Stimulated activated CD4-positive, alpha-beta T cell treated with anti-CD3 and anti-CD28 coated beads, Interleukin-4, amount 100 ng/mL, for 1 hour (primary cell): ENCODE results near the gene FMNL2.

Experiments
- DNase-seq: peaks from one replicate; pipeline ENCODE4 v3.0.0-alpha.2; 2020

FMNL2 gene

DNA sequence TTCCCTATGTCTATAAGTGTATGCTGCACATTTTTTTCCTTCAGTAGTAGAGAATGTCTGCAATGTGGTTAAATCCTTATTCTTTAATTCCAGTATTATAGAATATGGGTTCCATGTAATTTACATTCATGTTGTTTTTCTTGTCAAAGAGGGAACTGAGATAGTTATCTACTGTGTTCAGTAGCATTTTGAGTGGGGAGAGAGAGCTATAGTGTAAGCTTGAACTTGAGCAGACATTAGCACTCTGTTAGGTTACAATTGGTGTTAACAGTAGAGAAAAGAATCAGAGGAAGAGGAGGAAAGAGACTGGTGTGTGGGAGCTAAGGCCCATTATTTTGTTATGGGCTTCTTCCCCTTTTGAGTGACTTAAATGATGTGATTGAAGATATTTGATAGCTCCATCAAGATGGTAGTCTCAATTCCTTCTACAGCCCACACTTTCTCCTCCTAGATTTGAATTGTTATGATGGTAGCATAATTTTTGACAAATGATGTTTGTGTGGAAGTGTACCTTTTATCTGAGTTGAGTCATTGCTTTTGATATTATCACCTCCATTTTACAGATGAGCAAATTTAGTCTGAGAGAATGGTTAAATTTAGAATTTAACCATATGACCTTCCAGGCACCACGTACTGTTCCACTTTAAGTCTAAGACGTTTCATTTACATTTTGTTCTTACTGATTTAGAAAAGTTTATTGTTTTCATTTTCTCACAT is 71.3 kb downstream of the FMNL2 start:
- DNase-seq: no peak

DNA sequence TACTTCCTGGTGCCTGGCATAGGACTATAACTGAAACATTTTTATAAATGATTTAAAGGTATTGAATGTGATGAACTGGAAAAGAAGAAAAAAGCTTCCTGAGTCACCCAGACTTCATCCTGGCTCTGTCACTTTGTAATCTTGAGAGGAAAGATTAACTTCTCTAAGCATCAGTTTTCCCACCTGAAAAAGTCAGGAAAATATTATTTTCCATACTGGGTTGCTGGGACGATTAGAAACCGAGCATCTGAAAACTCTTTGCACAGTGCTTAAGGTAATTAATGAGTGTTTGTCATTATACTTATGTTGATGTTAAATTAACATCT is 71.8 kb downstream of the FMNL2 start:
- DNase-seq: no peak

DNA sequence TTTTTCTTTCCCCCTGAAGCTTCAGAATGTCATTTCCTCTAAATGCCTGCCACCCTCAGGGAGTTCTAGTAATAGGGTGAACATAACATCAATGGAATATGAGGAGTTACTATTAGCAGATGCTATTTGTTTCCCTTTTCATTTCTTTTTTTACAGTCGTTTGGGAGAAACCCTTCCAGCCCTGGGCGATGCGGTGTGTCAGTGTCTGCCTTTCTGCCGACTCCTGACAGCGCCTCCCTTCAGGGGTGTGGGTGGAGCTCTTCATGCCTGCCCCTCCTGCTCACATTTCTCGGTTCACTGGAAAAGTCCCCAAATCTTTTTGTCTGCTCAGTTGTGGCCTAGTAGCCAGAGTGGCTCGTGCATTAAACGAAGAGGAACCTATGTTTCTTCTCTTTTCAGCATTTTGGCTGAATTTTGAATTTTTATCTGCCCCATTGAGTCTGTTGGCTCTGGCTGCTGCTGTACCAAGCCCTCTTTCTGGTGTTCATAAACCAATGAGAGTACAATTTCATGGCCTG is 72.3 kb downstream of the FMNL2 start:
- peak; percentile 9 for DNase-seq

DNA sequence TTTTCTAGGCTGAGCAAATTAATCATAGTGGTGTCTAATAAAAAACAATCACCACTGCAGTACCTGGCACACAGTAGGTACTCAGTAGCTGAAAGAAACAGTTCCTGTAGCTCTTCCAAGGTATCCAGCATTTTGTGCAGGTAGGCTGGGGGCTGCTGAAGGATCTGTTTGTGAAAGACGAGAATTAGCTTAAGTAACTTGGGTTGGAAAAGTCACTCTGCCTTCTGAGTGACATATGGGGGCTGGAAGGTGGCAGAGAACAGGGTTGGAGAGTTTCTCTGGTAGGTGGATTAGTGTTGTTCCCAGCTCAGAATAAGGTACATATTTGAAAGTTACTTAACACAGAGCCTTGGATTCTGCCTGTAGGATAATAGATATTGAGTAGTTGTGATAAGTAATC is 72.8 kb downstream of the FMNL2 start:
- no peak for DNase-seq

DNA sequence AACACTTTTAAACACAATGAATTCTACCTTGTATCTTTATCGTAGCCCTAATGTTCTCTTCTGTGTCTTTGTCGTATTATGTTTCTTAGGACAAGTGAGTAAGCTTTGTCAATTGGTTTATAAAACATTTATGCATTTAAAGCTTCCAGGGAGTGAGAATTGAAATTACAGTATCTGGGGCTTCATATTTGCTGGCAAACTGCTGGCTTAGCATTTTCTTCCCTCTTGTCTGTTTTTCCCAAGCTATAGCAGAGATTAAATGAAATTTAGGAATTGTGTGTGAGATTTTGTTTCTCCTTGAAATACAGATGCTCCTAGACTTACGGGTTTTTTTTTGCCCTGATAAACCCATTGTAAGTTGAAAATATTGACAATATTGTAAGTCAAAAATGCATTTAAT is 73.3 kb downstream of the FMNL2 start:
- no peak for DNase-seq

DNA sequence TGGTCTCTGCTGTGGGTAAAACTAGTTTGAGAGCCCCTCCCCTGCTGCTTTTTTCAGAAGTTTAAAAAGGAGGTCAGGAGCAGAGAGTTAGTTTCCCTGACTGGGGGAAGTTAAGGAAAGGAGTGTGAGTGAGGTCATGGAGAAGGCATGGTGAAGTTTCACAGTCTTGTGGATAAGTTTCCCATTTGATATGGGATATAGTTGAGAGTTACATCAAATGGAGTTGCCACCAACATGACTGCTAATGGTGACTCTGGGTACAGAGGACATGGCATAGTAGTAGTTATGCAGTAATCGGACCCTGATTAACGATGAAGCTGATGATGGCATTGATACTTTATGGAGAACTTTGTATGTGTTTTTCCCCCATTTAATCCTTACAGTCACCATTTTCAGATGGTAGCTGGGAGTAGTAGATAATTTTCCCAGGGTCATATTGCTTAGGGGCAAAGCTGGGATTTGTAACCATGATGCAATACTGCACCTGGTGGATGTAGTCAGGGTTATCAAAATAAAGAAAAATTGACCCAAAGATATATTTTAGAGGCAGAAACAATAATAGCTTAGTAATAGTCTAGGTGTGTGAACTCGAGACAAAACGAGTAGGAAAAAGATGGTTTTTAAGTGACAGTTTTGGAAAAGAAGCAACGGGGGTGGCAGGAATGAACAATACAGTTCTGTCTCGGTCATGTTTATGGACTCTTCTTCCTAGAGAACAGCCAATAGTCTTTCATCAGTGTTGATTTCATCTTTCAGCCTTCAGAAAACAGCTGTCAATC is 74.6 kb downstream of the FMNL2 start:
- no peak for DNase-seq

DNA sequence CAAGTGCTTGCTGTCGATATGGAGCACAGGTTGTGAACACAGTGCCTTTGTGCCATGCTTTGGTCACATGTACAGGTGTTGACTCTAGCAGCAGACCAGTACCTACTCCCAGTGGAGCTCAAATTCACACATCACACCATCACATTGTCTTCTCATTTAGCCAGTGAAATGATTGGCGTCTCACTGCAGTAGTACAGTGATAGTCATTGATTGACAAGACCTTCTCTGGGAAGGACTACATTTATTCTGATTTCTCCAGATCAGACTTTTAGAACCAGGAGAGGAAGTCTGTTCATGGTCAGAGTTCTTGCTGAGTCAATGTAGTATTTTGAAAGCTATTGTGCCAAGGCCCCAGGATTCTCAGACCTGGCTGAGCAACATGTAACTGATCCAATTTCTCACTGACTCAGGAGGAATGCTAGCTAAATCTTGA is 75.2 kb downstream of the FMNL2 start:
- DNase-seq: no peak

DNA sequence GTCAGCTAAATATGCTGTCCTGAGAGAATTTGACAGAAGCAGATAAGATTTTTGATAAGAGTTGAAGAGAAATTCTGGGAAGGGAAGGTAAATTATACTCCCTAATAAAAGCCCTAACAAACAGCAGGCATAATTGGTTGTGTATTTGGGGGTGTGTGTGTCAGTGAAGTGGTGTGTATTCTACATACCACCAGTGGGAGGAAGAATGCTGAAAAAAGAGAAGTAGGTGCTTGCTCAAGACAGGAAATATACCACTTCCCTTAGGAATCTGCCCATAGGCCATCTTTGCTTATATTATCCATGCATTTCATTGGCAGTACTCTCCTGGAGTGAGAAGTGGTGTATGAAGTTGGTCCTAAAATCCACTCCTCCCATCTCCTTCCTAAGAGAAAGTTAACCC is 76.2 kb downstream of the FMNL2 start:
- no peak for DNase-seq

DNA sequence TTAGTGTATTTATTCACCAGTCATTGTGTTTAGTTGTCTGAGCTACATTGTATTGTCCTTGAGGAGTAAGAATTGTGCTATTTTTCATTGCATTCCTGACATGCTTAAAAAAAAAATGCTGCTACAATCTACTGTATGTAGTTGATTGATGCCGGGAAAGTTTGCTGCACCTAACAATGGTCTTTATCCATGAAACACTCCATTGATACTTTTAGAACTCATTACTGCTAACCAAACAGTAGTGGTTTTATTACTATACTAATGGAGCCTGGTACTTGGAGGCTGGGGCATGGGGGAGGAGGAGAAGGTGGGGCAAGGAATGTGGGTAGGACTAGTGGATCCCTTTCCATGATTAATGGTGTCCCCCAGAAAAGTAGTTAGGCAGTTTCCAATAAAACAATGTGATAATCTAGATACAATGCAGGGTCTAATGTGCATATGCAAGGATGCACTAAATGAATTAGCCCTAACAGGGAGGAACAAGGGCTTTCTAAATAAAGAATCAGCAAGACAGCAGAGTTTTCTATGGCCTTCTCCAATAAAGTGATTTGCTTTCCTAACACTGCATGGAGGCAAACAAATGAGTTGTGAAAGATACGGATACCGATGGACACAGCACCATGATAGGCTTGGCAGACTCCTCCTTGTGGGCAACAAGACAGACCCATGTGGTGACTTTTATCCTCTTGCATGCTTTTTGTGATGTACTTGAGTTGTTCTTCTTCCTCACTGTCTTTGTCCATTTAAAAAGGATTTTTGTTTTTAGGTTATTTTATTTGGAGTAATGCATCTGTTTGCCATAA is 78.5 kb downstream of the FMNL2 start:
- no peak for DNase-seq

DNA sequence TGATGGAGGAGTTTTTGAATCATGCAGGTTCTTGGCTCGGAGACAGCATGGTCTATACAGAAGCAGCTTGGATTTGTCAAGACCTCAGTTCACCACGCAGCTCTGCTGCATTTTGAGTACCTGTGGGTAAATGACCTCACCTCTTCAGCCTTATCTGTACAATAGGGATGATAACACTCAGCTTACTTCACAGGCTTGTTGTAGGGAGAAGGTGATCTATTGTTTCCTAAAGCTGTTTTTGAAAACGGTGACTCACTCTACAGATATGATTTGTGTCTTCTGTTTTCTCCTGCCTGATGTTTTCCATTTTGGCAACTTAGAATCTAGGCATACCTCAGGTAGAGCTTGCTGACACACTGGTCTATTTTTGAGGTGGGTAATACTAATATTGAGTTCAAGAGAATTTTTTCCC is 80.3 kb downstream of the FMNL2 start:
- peak; percentile 2 for DNase-seq

DNA sequence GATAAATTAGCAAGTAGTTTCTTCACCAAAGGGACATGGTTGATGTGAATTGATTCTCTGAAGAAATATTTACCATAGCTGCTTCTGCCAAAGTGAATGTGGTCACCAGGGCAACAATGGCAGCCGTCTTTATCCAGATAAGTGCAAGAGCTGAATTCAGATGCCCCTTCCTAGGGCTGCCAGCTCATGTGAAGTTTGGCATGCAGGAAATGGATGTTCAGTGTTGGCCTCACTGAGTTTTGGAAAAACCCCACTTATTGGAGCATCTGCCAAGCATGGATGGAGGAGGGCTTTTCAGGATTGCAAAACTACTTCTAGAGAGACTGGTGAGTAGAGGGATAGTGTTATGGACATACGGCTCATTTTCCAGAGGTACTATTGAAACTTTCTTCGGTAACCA is 80.8 kb downstream of the FMNL2 start:
- DNase-seq: no peak

DNA sequence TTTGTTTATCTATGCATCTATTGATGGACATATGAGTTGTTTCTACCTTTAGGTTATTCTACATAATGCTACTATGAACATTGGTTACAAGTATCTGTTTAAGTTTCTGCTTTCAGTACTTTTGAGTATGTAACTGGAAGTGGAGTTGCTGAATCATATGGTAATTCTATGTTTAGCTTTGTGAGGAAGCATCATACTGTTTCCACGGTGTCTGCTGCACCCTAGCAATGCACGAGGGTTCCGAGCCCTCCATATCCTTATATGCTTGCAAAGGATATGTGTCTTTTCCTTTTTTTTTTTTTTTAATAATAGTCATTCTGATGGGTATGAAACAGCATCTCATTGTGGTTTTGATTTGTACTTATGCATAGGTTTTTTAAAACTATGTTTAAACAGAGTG is 83.7 kb downstream of the FMNL2 start:
- DNase-seq: no peak

DNA sequence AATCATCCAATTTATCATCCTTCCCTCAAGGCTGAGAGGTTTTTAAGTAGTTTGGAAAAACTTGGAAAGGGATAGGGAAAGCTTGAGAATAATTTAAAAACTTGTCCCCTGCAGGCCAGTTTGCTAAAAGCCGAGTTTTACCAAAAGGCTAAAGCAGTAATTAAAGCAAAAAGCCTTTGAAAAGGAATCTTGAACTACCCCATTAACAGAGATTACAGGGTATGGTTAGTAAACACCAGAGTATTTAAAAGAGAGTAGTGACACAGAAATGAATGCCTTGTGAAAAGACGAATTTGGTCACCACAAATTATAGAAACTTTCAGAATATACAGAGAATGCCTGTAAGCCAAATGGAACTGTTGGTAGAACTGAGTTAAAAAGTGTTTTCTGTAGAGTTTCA is 85.0 kb downstream of the FMNL2 start:
- DNase-seq: no peak

DNA sequence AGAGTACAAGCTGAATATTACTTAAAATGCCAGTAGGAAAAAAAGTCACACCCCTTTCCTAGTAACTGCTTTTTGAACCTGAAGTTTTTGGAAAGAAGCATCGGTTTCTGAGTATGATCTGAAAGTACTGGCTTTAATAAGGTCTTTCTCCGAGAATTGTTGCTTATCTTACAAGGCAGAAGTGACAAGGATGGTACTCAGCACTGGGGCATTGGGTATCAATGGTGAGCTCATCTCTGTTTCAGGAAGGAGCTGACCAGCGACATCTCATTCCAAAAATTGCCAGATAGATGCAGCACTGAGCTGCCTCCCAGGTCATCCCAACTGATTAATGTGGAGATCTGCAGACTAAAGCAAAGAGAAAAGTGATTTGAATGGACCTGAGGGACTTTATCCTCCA is 85.4 kb downstream of the FMNL2 start:
- no peak for DNase-seq

DNA sequence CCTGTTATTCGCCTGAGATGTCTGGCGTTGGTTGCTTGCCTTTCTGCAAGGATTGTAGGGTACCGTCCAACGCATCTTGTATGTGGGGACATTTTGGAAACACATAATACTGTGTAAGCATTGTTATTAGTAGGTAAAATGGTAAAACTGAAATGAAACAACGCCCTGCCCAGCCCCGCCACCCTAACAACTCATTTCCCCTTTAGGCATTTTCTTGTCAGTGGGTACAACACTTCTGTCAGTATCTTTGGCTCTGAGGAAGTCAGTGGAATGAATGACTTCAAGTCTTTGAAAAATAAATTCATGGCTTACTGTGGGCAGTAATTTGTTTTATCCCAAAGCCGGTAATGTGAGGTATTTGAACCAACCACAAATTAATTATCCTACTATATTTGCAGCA is 86.0 kb downstream of the FMNL2 start:
- DNase-seq: no peak

DNA sequence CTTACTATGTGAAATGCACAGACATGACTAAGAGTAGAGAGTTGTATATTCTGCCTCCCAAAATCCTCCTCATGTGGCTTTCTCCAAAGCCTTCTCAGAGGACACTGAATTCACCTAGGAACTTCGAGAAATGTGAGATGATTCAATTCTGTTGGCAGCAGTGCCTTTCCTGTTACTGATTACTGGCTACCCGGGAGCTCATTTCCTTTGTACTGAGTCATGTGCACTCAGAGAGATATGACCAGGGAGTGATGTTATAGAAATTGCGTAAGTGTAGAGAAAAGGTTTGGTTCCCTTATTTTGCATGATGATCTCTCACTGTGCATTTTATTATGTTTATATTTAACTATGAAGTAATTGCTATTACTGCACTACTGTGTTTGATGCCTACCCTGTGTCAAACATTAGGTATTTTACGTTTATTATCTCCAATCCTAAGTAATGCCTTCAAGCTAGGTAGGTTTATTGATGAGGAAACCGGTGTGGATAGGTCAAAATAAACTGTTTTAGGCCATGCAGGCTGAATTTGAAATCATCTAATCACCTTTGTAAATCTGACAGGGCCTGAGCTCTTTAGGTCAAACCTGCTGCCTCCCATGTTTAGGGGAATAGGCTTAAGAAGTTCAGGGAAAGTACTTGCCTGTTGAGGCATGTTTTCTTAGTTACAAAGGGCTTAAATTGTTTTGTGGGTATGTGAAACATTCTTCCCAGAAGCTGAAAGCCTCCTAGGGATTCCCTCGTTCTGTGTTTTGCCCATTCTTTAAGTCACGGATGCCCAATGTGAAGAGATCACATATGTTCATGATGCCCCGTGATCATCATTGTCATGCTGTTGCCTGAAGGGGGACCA is 86.8 kb downstream of the FMNL2 start:
- DNase-seq: no peak

DNA sequence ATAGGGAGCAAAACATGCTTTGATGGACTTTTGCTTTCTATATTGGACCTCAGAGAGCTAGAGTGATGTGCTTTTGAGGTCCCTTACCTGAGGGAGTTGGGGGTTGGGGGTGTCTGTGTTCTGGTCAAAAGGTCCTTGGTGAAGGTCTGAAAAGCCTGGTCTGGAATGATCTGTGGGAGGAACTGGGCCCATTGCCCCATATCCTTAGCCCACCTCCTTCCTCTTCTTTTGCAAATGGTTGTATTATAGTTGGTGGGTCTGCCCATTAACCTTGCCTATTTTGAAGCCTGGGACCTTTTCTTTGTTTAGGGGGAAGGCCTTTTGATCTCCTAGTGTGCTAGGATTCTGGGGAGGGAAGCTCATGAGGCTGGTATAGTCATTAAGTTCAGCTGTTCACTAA is 88.7 kb downstream of the FMNL2 start:
- no peak for DNase-seq

DNA sequence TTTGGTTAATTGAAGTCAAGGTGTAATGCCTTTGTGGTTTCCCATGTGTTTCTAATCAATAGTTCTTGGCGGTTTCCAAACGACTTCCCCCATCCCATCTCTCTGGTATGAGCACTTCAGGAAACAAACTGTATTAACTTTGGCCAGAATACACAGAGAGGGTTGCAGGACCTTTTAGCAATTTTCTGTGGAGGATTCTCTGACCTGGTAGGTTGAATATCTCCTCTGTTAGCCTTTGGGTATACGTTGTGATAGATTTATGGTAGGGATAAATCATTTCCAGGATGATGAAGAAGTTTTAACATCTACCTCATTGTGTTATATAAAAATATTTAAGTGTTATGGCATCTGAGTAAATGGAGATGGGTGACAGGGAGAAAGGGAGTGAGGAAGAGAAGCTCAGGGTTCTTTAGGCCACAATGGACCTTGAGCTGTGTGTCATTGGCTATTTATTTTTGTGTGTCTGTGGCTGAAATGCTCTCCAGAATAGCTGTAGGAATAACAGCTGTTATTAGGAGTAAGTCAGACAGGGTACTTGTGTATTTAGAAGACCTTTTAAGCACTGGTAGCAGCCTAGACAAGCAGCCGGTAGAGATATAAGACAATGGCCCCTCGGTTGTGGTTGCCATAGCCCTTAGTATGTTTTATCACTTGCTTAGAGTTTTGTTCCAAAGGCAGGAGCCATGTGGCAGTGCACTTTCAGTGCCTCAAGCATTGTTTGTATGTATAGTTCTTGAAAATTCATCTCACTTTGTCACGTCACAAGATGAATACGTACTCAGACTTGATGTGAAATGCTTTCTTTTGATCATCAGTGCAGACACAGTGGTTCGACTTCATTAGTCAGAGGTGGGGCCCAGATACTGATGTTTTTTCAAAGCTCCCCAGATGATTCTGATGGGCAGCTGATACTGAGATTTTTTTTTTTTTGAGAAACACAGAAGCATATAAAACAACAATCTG is 91.1 kb downstream of the FMNL2 start:
- DNase-seq: no peak

DNA sequence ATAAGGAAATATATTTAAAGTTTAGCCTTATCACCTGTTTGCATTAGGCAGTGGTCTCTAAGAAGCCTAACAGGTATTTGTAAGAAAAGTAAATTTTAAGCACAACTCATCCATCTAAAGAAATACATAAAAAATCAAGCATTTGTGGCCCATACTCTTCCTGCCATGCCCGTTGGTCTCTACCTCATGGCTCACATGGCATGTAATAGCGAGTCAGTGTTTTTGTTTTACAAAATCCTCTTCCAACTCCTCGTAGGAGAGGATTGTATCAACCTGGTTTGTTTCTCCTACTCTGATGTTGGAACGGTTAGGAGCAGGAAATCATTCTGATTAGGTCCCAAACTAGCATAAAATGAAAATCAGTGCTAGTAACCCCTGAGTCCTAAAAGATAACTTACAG is 91.8 kb downstream of the FMNL2 start:
- no peak for DNase-seq

DNA sequence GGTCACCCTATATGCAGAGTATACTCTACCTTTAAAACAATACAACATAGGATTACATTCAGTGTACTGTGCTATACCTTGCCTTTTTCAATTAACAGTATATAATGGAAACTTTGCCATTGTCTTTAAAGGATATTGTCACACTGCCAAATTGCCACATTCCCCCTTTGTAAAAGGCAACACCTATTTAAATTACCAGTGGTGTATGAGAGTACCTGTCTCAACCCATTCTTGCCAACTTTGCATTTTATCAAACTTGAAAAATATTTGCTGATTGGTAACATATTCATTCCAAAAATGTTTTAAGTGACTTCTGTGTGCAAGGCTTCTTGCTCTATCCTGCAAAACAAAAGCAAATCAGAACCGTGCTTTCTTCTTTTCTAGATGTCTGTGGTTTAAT is 92.9 kb downstream of the FMNL2 start:
- no peak for DNase-seq

DNA sequence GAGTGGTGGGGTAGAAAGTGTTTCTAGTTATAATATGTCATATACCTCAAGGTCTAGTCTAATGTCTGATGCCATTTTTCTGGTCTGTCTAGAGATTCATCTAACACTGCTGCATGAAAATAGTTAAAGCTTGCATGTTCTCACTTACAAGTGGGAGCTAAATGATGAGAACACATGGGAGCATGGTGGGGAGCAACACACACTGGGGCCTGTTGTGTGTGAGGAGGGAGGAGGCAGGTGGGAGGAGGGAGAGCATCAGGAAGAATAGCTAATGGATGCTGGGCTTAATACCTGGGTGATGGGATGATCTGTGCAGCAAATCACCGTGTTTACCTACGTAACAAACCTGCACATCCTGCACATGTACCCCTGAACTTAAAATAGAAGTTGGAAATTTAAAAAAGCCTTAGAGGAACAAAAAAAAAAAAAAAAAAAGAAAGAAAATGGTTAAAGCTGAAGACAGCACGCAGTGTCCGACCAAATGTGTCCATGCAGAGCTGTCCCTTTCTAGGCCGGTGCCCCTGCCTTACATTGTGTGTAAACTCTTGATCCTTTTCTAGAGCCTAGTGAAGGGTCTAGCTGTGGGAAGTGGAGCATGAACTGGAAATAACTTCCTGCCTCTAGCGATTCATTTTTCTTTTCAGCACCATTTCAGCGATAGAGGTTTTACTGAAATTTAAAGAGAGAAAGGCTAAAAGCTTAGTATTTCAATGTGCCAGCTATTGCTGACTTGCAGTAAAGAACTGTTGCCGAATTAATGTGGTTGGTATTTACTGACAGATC is 94.0 kb downstream of the FMNL2 start:
- DNase-seq: no peak
